ENCODE results near the gene SEC24A.
A peak's percentile ranks its signal among the peaks of the same experiment; 100 is the strongest.
"Not testable (repeated sequence)": the region's sequence is repeated elsewhere in the genome, so short reads cannot be mapped to it uniquely, and the experiment has no call there.

The SEC24A gene

GRCh38 chr5:134648425-134649162, at the start of gene SEC24A:
Gene SEC24A, plus strand, starts transcription at chr5:134648785. Its CDS starts 292 bp downstream, at chr5:134649077.
- TF ChIP-seq, protein P1, sequence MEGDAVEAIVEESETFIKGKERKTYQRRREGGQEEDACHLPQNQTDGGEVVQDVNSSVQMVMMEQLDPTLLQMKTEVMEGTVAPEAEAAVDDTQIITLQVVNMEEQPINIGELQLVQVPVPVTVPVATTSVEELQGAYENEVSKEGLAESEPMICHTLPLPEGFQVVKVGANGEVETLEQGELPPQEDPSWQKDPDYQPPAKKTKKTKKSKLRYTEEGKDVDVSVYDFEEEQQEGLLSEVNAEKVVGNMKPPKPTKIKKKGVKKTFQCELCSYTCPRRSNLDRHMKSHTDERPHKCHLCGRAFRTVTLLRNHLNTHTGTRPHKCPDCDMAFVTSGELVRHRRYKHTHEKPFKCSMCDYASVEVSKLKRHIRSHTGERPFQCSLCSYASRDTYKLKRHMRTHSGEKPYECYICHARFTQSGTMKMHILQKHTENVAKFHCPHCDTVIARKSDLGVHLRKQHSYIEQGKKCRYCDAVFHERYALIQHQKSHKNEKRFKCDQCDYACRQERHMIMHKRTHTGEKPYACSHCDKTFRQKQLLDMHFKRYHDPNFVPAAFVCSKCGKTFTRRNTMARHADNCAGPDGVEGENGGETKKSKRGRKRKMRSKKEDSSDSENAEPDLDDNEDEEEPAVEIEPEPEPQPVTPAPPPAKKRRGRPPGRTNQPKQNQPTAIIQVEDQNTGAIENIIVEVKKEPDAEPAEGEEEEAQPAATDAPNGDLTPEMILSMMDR (IDR thresholded peaks at IDR 0.05; ENCODE audit: low read length, missing control alignments): no peak

GRCh38 chr5:134599820-134600219, 48.8 kb upstream of the SEC24A start:
- H3K4me3 ChIP-seq (replicated peaks; ENCODE audit: low read depth, low read length); DNase-seq (ENCODE audit: low read depth): not testable (repeated sequence)

More at GRCh38 chr5:134648425-134649162, at the start of gene SEC24A:
- H3K4me3 ChIP-seq (replicated peaks; ENCODE audit: low read depth, low read length): peak within 1 kb of the TSS; percentile 99
- DNase-seq (ENCODE audit: low read depth): peak; percentile 86

- peak; percentile 58 for DNase-seq (ENCODE audit: low read depth)
- H3K4me3 ChIP-seq (replicated peaks; ENCODE audit: low read depth, low read length): no peak overlapping the region
- TF ChIP-seq, protein P1 (IDR thresholded peaks at IDR 0.05; ENCODE audit: low read length, missing control alignments): no peak
Measured at GRCh38 chr5:134600600-134600999, 48.0 kb upstream of the SEC24A start.

DNA sequence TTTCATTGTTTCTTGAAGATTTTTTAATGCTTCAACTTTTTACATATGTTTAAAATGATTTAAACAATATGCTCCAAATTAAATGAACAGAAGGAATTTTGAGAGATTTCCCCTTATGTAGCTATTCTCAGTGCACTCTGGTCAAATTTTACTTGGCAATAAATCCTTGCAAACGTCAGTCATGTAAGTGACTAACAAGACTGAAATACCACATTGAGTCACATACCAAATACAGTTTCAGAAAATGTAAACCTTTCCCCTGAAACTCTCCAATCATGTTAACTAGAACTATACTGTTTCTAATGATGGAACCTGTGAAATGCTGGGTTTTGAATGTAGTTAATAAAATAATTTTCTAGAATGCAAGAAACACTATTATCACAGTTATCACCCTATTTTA, 45.5 kb upstream of the SEC24A start:
- H3K4me3 ChIP-seq (replicated peaks; ENCODE audit: low read depth, low read length): no peak overlapping the region
- peak; percentile 41 for DNase-seq (ENCODE audit: low read depth)
- TF ChIP-seq, protein P1 (IDR thresholded peaks at IDR 0.05; ENCODE audit: low read length, missing control alignments): no peak

GRCh38 chr5:134604908-134605307, 43.7 kb upstream of the SEC24A start:
- TF ChIP-seq, protein P1 (IDR thresholded peaks at IDR 0.05; ENCODE audit: low read length, missing control alignments): no peak
- H3K4me3 ChIP-seq (replicated peaks; ENCODE audit: low read depth, low read length): no peak overlapping the region
- DNase-seq (ENCODE audit: low read depth): no peak

GRCh38 chr5:134606726-134607125, 41.9 kb upstream of the SEC24A start:
- TF ChIP-seq, protein P1 (IDR thresholded peaks at IDR 0.05; ENCODE audit: low read length, missing control alignments): no peak
- H3K4me3 ChIP-seq (replicated peaks; ENCODE audit: low read depth, low read length): no peak overlapping the region
- DNase-seq (ENCODE audit: low read depth): no peak

GRCh38 chr5:134608555-134608954, 40.0 kb upstream of the SEC24A start:
- H3K4me3 ChIP-seq (replicated peaks; ENCODE audit: low read depth, low read length): no peak overlapping the region
- TF ChIP-seq, protein P1 (IDR thresholded peaks at IDR 0.05; ENCODE audit: low read length, missing control alignments): no peak
- no peak for DNase-seq (ENCODE audit: low read depth)

Data from fibroblast of pulmonary artery (primary cell).